ENCODE data around the gene ITIH5.

Gene ITIH5

DNA sequence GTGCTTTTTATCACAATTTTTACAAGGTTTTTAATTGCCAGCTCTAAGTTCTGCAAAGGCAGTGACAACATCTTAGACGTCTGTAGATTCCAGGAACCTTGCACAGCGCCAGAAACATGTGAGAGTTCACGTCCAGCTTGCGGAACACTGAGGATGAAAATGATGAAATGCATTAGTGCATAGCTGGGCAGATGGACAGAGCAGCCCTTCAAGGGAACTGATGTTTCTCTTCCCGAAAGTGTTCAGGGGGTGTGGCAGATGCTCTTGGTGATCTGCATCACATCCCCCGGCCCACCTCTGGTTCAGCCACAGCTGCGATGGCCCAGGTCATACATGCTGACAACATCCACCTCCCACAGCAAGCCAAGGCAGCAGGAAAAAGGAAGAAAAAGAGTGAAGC is 40.9 kb downstream of the ITIH5 start:
- no CpG with 5 or more reads among the region's 7 CpGs for WGBS, 2 donors (ENCODE audit: extremely low coverage in 2 of 2, insufficient read length in 2 of 2, insufficient replicate concordance in 1 of 2)
- Histone ChIP-seq H3K23ac (ENCODE audit: low read depth, low read length, poor library complexity) (no peak overlapping the region), H3K14ac (ENCODE audit: low read length) (no peak overlapping the region), H3K36me3 (replicated peaks in 1 of 2; ENCODE audit: control insufficient read depth in 2 of 2, insufficient read depth in 2 of 2, low read length in 2 of 2) (no peaks in the 10 kb centered on the region), H3K9ac (ENCODE audit: low read depth, low read length, poor library complexity) (peak overlapping the region; percentile 4), H3K4me3 (ENCODE audit: low read length in 2 of 2) (no peak overlapping the region), H3K4me2 (ENCODE audit: insufficient read depth, low read length, poor library complexity, severe bottlenecking) (no peak overlapping the region), H4K91ac (ENCODE audit: low read depth, low read length, poor library complexity) (no peak overlapping the region), H2BK120ac (ENCODE audit: low read depth, low read length) (no peak overlapping the region), H3K9me3 (replicated peaks in 1 of 2; ENCODE audit: control insufficient read depth in 2 of 2, insufficient read depth in 1 of 2, low read depth in 1 of 2, low read length in 2 of 2) (peaks cover 0 to 3% of the 10 kb centered on the region in 2 donors), H2AK5ac (ENCODE audit: low read depth, low read length) (no peak overlapping the region), H3K4ac (ENCODE audit: low read length) (no peak overlapping the region), H3K4me1 (ENCODE audit: control insufficient read depth in 2 of 2, insufficient read depth in 1 of 2, low read depth in 1 of 2, low read length in 2 of 2) (peaks cover 0 to 2% of the 10 kb centered on the region in 2 donors), H3K27me3 (ENCODE audit: control insufficient read depth in 3 of 3, insufficient read depth in 3 of 3, low read depth in 1 of 3, low read length in 3 of 3) (no peaks in the 10 kb centered on the region), H3K18ac (ENCODE audit: low read length) (no peak overlapping the region), H2BK12ac (ENCODE audit: low read length) (no peak overlapping the region), H3K79me1 (ENCODE audit: low read depth, low read length) (no peaks in the 10 kb centered on the region), H2BK15ac (ENCODE audit: low read length) (no peak overlapping the region), H2AFZ (ENCODE audit: low read length) (no peak overlapping the region), H4K8ac (ENCODE audit: low read depth, low read length) (no peak overlapping the region), H3K27ac (replicated peaks; ENCODE audit: low read length) (no peak overlapping the region), H2BK5ac (ENCODE audit: low read length) (no peak overlapping the region)
- no peak for DNase-seq (ENCODE audit: low spot score)

DNA sequence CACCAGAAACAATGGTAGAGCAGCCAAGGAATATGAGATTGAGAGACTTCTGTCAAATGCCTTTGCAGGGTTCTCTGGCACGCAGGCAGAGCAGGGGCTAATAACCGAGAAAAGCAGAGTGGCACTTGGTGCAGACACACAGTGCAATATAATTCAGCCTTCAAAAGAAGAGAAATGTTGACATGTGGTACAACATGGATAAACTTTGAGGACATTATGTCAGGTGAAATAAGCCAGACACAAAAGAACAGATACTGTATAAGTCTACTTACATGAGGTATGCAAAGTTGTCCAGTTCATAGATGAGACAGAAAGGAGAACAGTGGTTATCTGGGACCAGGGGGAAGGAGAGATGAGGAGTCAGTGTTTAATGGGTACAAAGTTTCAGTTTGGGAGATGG is 41.8 kb downstream of the ITIH5 start:
- Histone ChIP-seq H3K27me3 (ENCODE audit: control insufficient read depth in 3 of 3, insufficient read depth in 3 of 3, low read depth in 1 of 3, low read length in 3 of 3) (no peaks in the 10 kb centered on the region), H4K91ac (ENCODE audit: low read depth, low read length, poor library complexity) (no peak overlapping the region), H3K36me3 (replicated peaks in 1 of 2; ENCODE audit: control insufficient read depth in 2 of 2, insufficient read depth in 2 of 2, low read length in 2 of 2) (no peaks in the 10 kb centered on the region), H3K79me1 (ENCODE audit: low read depth, low read length) (no peaks in the 10 kb centered on the region), H3K23ac (ENCODE audit: low read depth, low read length, poor library complexity) (no peak overlapping the region), H3K4me2 (ENCODE audit: insufficient read depth, low read length, poor library complexity, severe bottlenecking) (no peak overlapping the region), H2BK5ac (ENCODE audit: low read length) (no peak overlapping the region), H3K9me3 (replicated peaks in 1 of 2; ENCODE audit: control insufficient read depth in 2 of 2, insufficient read depth in 1 of 2, low read depth in 1 of 2, low read length in 2 of 2) (peaks cover 0 to 3% of the 10 kb centered on the region in 2 donors), H2BK120ac (ENCODE audit: low read depth, low read length) (no peak overlapping the region), H2AK5ac (ENCODE audit: low read depth, low read length) (no peak overlapping the region), H3K4me3 (ENCODE audit: low read length in 2 of 2) (no peak overlapping the region), H3K18ac (ENCODE audit: low read length) (no peak overlapping the region), H2BK12ac (ENCODE audit: low read length) (no peak overlapping the region), H3K27ac (replicated peaks; ENCODE audit: low read length) (no peak overlapping the region), H2AFZ (ENCODE audit: low read length) (no peak overlapping the region), H4K8ac (ENCODE audit: low read depth, low read length) (no peak overlapping the region), H2BK15ac (ENCODE audit: low read length) (no peak overlapping the region), H3K14ac (ENCODE audit: low read length) (no peak overlapping the region), H3K4me1 (ENCODE audit: control insufficient read depth in 2 of 2, insufficient read depth in 1 of 2, low read depth in 1 of 2, low read length in 2 of 2) (peaks cover 0 to 2% of the 10 kb centered on the region in 2 donors), H3K4ac (ENCODE audit: low read length) (no peak overlapping the region), H3K9ac (ENCODE audit: low read depth, low read length, poor library complexity) (no peak overlapping the region)
- DNase-seq (ENCODE audit: low spot score) = no peak
- WGBS, 2 donors (ENCODE audit: extremely low coverage in 2 of 2, insufficient read length in 2 of 2, insufficient replicate concordance in 1 of 2) = no CpG with 5 or more reads among the region's 2 CpGs

DNA sequence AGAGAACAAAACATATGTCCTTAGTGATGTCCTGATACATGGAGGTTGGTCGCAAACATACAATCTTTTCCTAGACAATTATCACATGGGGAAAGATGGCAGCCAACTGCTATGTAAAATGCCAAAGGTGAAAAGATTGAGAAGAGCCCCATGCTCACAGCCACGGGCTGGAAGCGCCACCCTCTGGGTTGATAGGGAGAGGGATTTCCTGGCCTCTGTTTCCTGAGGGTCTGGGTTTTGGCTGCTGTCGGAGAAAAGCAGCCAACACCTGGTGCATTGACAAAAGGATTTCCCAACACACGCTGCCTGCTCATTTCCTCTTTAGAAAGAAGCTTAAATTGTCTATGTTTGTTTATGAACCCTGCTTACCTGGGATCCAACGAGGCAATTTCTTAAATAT is 43.8 kb downstream of the ITIH5 start:
- Histone ChIP-seq H2AFZ (ENCODE audit: low read length) (no peak overlapping the region), H4K8ac (ENCODE audit: low read depth, low read length) (no peak overlapping the region), H3K9me3 (replicated peaks in 1 of 2; ENCODE audit: control insufficient read depth in 2 of 2, insufficient read depth in 1 of 2, low read depth in 1 of 2, low read length in 2 of 2) (no peaks in the 10 kb centered on the region), H3K36me3 (replicated peaks in 1 of 2; ENCODE audit: control insufficient read depth in 2 of 2, insufficient read depth in 2 of 2, low read length in 2 of 2) (no peaks in the 10 kb centered on the region), H3K27me3 (ENCODE audit: control insufficient read depth in 3 of 3, insufficient read depth in 3 of 3, low read depth in 1 of 3, low read length in 3 of 3) (no peaks in the 10 kb centered on the region), H3K9ac (ENCODE audit: low read depth, low read length, poor library complexity) (no peak overlapping the region), H3K4me1 (ENCODE audit: control insufficient read depth in 2 of 2, insufficient read depth in 1 of 2, low read depth in 1 of 2, low read length in 2 of 2) (peaks cover 0 to 2% of the 10 kb centered on the region in 2 donors), H3K4ac (ENCODE audit: low read length) (no peak overlapping the region), H3K79me1 (ENCODE audit: low read depth, low read length) (no peaks in the 10 kb centered on the region), H3K4me2 (ENCODE audit: insufficient read depth, low read length, poor library complexity, severe bottlenecking) (no peak overlapping the region), H2BK15ac (ENCODE audit: low read length) (no peak overlapping the region), H3K18ac (ENCODE audit: low read length) (no peak overlapping the region), H3K4me3 (ENCODE audit: low read length in 2 of 2) (no peak overlapping the region), H2BK120ac (ENCODE audit: low read depth, low read length) (no peak overlapping the region), H2BK5ac (ENCODE audit: low read length) (no peak overlapping the region), H4K91ac (ENCODE audit: low read depth, low read length, poor library complexity) (no peak overlapping the region), H3K14ac (ENCODE audit: low read length) (no peak overlapping the region), H3K23ac (ENCODE audit: low read depth, low read length, poor library complexity) (no peak overlapping the region), H3K27ac (replicated peaks; ENCODE audit: low read length) (no peak overlapping the region), H2BK12ac (ENCODE audit: low read length) (no peak overlapping the region), H2AK5ac (ENCODE audit: low read depth, low read length) (no peak overlapping the region)
- peak; percentile 2 for DNase-seq (ENCODE audit: low spot score)
- no CpG with 5 or more reads among the region's 6 CpGs for WGBS, 2 donors (ENCODE audit: extremely low coverage in 2 of 2, insufficient read length in 2 of 2, insufficient replicate concordance in 1 of 2)

DNA sequence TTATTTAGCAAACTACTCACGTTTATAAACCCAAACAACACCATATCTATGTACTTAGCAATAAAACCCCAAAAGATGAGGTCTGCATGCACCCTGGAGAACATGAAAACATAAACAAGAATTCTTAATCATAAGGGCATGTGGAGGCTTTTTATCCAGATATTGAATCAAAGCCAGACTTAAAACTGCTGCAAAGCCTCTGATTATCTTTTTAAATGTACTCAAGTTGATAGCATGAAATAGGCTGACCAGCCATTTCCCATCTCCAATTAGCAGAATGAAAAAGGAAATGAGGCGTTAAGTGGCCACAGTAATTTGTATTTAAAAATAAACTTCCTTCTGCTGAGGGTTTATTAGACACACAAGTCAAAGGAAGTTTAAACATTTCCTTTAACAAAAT is 48.3 kb downstream of the ITIH5 start:
- no peak overlapping the region for H2AK5ac ChIP-seq (ENCODE audit: low read depth, low read length)
- no CpG with 5 or more reads among the region's 2 CpGs for WGBS, 2 donors (ENCODE audit: extremely low coverage in 2 of 2, insufficient read length in 2 of 2, insufficient replicate concordance in 1 of 2)
- H3K18ac ChIP-seq (ENCODE audit: low read length) = no peak overlapping the region
- H3K14ac ChIP-seq (ENCODE audit: low read length) = no peak overlapping the region
- H4K91ac ChIP-seq (ENCODE audit: low read depth, low read length, poor library complexity) = no peak overlapping the region
- H3K9ac ChIP-seq (ENCODE audit: low read depth, low read length, poor library complexity) = no peak overlapping the region
- DNase-seq (ENCODE audit: low spot score) = no peak
- H3K27me3 ChIP-seq (ENCODE audit: control insufficient read depth in 3 of 3, insufficient read depth in 3 of 3, low read depth in 1 of 3, low read length in 3 of 3) = no peaks in the 10 kb centered on the region
- no peak overlapping the region for H3K4me2 ChIP-seq (ENCODE audit: insufficient read depth, low read length, poor library complexity, severe bottlenecking)
- no peaks in the 10 kb centered on the region for H3K79me1 ChIP-seq (ENCODE audit: low read depth, low read length)
- no peak overlapping the region for H2BK5ac ChIP-seq (ENCODE audit: low read length)
- H4K8ac ChIP-seq (ENCODE audit: low read depth, low read length) = no peak overlapping the region
- no peak overlapping the region for H3K4ac ChIP-seq (ENCODE audit: low read length)
- H3K36me3 ChIP-seq (replicated peaks in 1 of 2; ENCODE audit: control insufficient read depth in 2 of 2, insufficient read depth in 2 of 2, low read length in 2 of 2) = no peaks in the 10 kb centered on the region
- no peaks in the 10 kb centered on the region for H3K9me3 ChIP-seq (replicated peaks in 1 of 2; ENCODE audit: control insufficient read depth in 2 of 2, insufficient read depth in 1 of 2, low read depth in 1 of 2, low read length in 2 of 2)
- no peak overlapping the region for H2BK15ac ChIP-seq (ENCODE audit: low read length)
- no peak overlapping the region for H2AFZ ChIP-seq (ENCODE audit: low read length)
- no peak overlapping the region for H2BK120ac ChIP-seq (ENCODE audit: low read depth, low read length)
- no peak overlapping the region for H2BK12ac ChIP-seq (ENCODE audit: low read length)
- H3K4me1 ChIP-seq (ENCODE audit: control insufficient read depth in 2 of 2, insufficient read depth in 1 of 2, low read depth in 1 of 2, low read length in 2 of 2) = peaks cover 0 to 2% of the 10 kb centered on the region in 2 donors
- no peak overlapping the region for H3K4me3 ChIP-seq (ENCODE audit: low read length in 2 of 2)
- H3K23ac ChIP-seq (ENCODE audit: low read depth, low read length, poor library complexity) = no peak overlapping the region
- H3K27ac ChIP-seq (replicated peaks; ENCODE audit: low read length) = no peak overlapping the region

All from neuronal stem cell (in vitro differentiated cells).